Gastrocnemius medialis (tissue), 4 donors: ENCODE data around the gene RBPJL. TPM values are rescaled to one million over a fixed set of nuclear protein-coding genes. Genes with fewer than 3 reads are reported as not detected.

Experiments used
- ATAC-seq, 2 donors: fragments of 150-250 bp; one replicate each; pipeline ENCODE4 v1.9.1; 2016
- DNase-seq, 2 donors: peaks; one replicate each; pipeline ENCODE4 v3.0.0-alpha.2; 2019
- H3K27ac ChIP-seq, 4 donors: fragments of 200-600 bp; sonication (generic); 1 replicate in 1 of 4; 2 replicates in 3 of 4; pipeline ENCODE4 v1.5.1; 2016 to 2018; ENCODE audit warnings: mild to moderate bottlenecking in 2 of 4, moderate library complexity in 1 of 4
- H3K27me3 ChIP-seq, 3 donors: fragments of 200-600 bp; sonication (generic) in 2 of 3; 1 replicate in 1 of 3; 2 replicates in 2 of 3; pipeline versions ENCODE4 v1.5.1 to v1.6.0; 2016 to 2019; ENCODE audit warnings: mild to moderate bottlenecking in 1 of 3, moderate library complexity in 1 of 3
- H3K36me3 ChIP-seq, 2 donors: fragments of 200-600 bp; sonication (generic) in 1 of 2; one replicate each; pipeline ENCODE4 v1.5.1; 2017 to 2018
- H3K4me1 ChIP-seq, 2 donors: fragments of 200-600 bp; sonication (generic) in 1 of 2; one replicate each; pipeline ENCODE4 v1.5.1; 2016 to 2017; ENCODE audit warnings: mild to moderate bottlenecking in 2 of 2
- H3K4me3 ChIP-seq, 4 donors: fragments of 200-600 bp; sonication (generic) in 3 of 4; 1 replicate in 1 of 4; 2 replicates in 3 of 4; pipeline ENCODE4 v1.5.1; 2016 to 2019; ENCODE audit warnings: mild to moderate bottlenecking in 2 of 4
- H3K9me3 ChIP-seq, 3 donors: fragments of 200-600 bp; sonication (generic) in 2 of 3; 1 replicate in 1 of 3; 2 replicates in 2 of 3; pipeline ENCODE4 v1.5.1; 2016 to 2019
- POLR2A ChIP-seq, 2 donors: fragments of 450-650 bp; IDR thresholded peaks; one replicate each; pipeline ENCODE4 v1.6.1; 2017; ENCODE audit warnings: antibody characterized with exemption in 2 of 2, mild to moderate bottlenecking in 2 of 2, moderate library complexity in 2 of 2
- in situ Hi-C, 4 donors: fragments of 200-750 bp; cut with MboI; loops; one replicate each; pipeline versions ENCODE4 v1.15.0 to v1.8.0; 2017; ENCODE audit warnings: low sequenced_read_pairs in 4 of 4
- intact Hi-C: fragments of 100-400 bp; cut with DNase I; formaldehyde crosslinking; loops from one replicate; pipeline ENCODE4 v1.15.1; 2023; ENCODE audit warnings: low total_unique reads
- total RNA-seq, 4 donors: library from RNA; depleted of rRNA; stranded (reverse); fragments of >200 nt; gene quantifications; one replicate each; pipeline versions ENCODE4 v1.1.0 to v1.2.3, GENCODE V29; 2016
- TF ChIP-seq, protein P1 (sequence below), 5 experiments: fragments of 450-650 bp in 3 of 5; fragments of 200-600 bp in 2 of 5; sonication (generic) in 2 of 5; IDR thresholded peaks in 4 of 5; conservative IDR thresholded peaks in 1 of 5; 1 replicate in 4 of 5; 2 replicates in 1 of 5; pipeline ENCODE4 v1.5.1; 2016 to 2019; ENCODE audit warnings: antibody characterized with exemption in 5 of 5, mild to moderate bottlenecking in 3 of 5, moderate library complexity in 3 of 5

Gene RBPJL
- total RNA-seq, 4 donors from 2014 or later: not detected

DNA sequence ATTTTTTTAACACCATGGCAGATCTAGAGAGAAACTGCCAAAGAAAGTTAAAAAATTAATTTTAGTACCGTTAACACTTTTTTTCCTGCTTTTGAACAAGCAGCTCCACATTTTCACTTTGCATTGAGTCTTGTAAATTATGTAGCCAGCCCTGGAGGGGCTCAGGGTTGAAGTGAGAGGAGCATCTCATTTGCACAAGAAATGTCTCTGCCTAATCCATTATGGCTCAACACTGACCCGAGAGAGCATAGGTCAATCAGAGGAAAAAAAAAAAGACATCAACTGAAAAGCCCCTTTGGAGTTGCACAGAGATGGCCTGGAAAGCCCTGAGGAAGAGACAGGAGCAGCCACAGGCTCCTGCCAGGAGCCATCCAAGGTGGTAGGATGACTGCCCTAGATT is 48.0 kb upstream of the RBPJL start:
- in situ Hi-C loops (no loop called here), intact Hi-C loops (no loop called here)
- H3K9me3 ChIP-seq: no peaks in the 10 kb centered on the region

DNA sequence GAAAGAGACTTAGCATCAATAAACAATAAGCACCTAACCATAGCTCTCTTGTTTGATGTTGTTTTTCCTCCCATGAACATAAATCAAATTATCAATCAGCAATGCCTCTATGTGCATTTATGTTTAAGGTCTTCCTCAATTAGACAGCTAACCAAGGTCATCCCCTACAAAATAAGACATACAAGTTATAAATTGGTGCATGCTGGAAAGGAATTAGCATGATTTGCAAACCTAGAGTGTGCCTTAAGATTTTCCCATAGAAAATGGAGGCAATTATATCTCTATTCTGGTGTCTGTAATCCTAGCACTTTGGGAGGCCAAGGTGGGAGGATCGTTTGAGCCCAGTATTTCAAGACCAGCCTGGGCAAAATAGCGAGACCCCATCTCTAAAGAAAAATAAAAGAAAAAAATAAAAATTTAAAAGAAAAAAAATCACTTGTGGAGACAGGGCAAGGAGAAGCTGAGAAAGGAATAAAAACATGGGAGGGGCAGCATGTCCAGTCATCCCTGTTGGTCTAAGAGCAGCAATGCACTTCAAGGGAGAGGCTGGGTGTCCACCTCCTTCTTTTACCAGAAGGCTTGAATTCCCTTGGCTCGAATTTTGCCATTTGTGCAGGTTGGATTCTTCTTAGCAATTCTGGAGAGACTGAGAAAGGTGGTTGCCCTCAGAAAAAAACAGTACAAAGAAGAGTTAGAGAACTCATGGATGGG is 42.9 kb upstream of the RBPJL start:
- peaks cover 0 to 3% (median 0%) of the 10 kb centered on the region in 3 donors for H3K27me3 ChIP-seq
- intact Hi-C loops: no loop called here
- no peaks in the 10 kb centered on the region for H3K9me3 ChIP-seq
- in situ Hi-C loops: no loop called here
- ATAC-seq (no peak), DNase-seq (no peak)
- no peaks in the 10 kb centered on the region for H3K36me3 ChIP-seq
- no peak overlapping the region for H3K27ac ChIP-seq
- TF ChIP-seq, protein P1, sequence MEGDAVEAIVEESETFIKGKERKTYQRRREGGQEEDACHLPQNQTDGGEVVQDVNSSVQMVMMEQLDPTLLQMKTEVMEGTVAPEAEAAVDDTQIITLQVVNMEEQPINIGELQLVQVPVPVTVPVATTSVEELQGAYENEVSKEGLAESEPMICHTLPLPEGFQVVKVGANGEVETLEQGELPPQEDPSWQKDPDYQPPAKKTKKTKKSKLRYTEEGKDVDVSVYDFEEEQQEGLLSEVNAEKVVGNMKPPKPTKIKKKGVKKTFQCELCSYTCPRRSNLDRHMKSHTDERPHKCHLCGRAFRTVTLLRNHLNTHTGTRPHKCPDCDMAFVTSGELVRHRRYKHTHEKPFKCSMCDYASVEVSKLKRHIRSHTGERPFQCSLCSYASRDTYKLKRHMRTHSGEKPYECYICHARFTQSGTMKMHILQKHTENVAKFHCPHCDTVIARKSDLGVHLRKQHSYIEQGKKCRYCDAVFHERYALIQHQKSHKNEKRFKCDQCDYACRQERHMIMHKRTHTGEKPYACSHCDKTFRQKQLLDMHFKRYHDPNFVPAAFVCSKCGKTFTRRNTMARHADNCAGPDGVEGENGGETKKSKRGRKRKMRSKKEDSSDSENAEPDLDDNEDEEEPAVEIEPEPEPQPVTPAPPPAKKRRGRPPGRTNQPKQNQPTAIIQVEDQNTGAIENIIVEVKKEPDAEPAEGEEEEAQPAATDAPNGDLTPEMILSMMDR (IDR thresholded peaks at IDR 0.05 in 4 of 5, conservative IDR thresholded peaks at IDR 0.05 in 1 of 5): no peak
- no peak for TF ChIP-seq POLR2A (IDR thresholded peaks at IDR 0.05)
- H3K4me3 ChIP-seq: no peak overlapping the region
- no peaks in the 10 kb centered on the region for H3K4me1 ChIP-seq

More for the DNA sequence above, 48.0 kb upstream of the RBPJL start:
- Histone ChIP-seq H3K27ac (no peak overlapping the region), H3K4me3 (no peak overlapping the region), H3K4me1 (peaks cover 5 to 15% of the 10 kb centered on the region in 2 donors), H3K36me3 (no peaks in the 10 kb centered on the region), H3K27me3 (peaks cover 0 to 3% (median 0%) of the 10 kb centered on the region in 3 donors)
- no peak for TF ChIP-seq POLR2A (IDR thresholded peaks at IDR 0.05)
- TF ChIP-seq, protein P1 (IDR thresholded peaks at IDR 0.05 in 4 of 5, conservative IDR thresholded peaks at IDR 0.05 in 1 of 5): no peak
- no peak for DNase-seq
- ATAC-seq: no peak

DNA sequence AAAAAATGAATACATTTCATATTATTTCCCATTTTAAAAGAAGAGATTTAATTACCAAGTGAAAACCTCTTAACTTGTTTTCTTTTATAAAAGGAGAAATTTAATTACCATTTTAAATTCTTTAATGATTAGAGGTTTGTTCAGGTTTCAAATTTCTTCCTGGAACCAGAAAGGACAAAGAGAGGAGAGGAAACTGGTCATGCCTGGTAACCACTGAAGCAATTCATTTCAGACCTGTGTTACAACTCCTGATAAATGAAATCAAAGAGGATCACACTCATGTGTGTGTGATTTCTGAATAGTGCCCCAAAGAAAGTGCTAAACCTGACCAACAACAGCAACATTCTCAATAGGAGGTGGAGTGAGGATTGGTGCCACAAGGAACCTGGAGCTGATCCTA is 39.7 kb upstream of the RBPJL start:
- H3K36me3 ChIP-seq: no peaks in the 10 kb centered on the region
- TF ChIP-seq, protein P1 (IDR thresholded peaks at IDR 0.05 in 4 of 5, conservative IDR thresholded peaks at IDR 0.05 in 1 of 5): no peak
- no peak for TF ChIP-seq POLR2A (IDR thresholded peaks at IDR 0.05)
- peaks cover 0 to 4% (median 0%) of the 10 kb centered on the region in 3 donors for H3K27me3 ChIP-seq
- in situ Hi-C loops (no loop called here), intact Hi-C loops (no loop called here)
- H3K4me1 ChIP-seq: no peaks in the 10 kb centered on the region
- H3K9me3 ChIP-seq: no peaks in the 10 kb centered on the region
- DNase-seq (no peak), ATAC-seq (no peak)
- no peak overlapping the region for H3K4me3 ChIP-seq
- no peak overlapping the region for H3K27ac ChIP-seq

DNA sequence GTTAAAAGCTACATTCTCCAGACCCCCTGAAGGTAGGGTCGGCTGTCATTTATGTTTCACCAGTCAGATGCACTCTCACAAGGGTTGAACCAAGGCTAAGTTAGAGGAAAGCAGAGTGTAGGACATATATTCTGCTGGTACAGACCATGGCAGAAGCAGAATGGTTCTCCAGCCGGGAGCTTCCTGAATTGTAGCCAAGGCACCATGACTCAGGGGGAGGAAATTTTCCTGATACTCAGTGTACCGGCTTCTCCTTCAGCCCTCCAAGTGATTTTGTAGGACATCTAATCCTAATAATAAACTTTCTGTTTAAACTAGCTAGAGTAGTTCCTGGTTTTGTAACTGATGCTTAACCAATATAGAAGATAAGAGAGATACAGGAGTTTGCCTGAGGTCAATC is 38.1 kb upstream of the RBPJL start:
- in situ Hi-C loops (no loop called here), intact Hi-C loops (no loop called here)
- no peak for TF ChIP-seq POLR2A (IDR thresholded peaks at IDR 0.05)
- TF ChIP-seq, protein P1 (IDR thresholded peaks at IDR 0.05 in 4 of 5, conservative IDR thresholded peaks at IDR 0.05 in 1 of 5): no peak
- no peaks in the 10 kb centered on the region for H3K36me3 ChIP-seq
- H3K9me3 ChIP-seq: no peaks in the 10 kb centered on the region
- peaks cover 0 to 4% (median 0%) of the 10 kb centered on the region in 3 donors for H3K27me3 ChIP-seq
- DNase-seq: no peak
- no peak for ATAC-seq
- H3K4me3 ChIP-seq: no peak overlapping the region
- no peak overlapping the region for H3K27ac ChIP-seq
- no peaks in the 10 kb centered on the region for H3K4me1 ChIP-seq
